Subcutaneous preadipocyte (primary cell): ENCODE measurements around the gene EIF2S3. TPM values are rescaled to one million over a fixed set of nuclear protein-coding genes. Genes with fewer than 3 reads are reported as not detected.

ENCODE experiments used
- total RNA-seq: library from RNA; depleted of rRNA; stranded (reverse); fragments of >200 nt; gene quantifications from 2 replicates; pipeline ENCODE4 v1.2.3, GENCODE V29; 2012

Gene EIF2S3
- total RNA-seq: 312 and 336 TPM in 2 replicates

DNA sequence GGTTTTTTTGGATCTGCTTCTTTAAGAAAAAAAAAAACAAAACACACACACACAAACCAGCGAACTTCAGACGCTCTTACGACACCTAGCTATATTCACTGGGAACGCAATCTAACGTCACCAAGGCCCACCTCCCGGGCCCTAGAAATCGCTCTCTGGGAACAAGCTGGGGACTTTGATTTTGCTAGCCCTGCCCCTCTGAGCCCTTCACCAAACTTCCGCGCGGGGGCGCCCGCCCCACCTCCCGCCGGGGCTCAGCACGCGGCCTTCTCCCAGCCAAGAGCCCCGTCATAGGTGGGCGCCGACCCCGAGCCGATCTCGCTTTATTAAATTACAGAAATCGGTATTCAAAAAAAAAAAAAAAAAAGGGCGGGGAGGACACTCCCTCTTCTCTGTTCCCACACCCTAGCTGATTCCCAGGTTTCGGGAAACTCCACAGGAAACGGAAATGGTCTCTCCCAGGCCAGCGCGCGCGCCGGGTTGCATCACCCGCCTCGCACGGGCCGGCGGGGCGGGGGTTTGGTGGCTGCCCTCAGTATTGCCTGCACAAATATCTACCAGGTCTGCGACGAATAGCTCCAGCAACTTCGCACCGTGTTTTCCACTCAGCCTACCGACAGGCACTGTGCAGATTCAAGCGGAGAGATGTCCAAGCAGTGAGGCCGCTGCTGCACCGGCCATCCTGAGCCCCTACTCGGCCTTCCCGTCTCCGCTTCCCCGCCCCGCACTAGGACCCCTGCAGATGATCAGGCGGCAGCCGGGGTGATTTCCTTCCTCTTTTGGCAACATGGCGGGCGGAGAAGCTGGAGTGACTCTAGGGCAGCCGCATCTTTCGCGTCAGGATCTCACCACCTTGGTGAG, at the start of gene EIF2S3:
EIF2S3 (plus strand) TSS at position 775 of the 861 bp plus-strand sequence; CDS start at position 788, 13 bp downstream.

DNA sequence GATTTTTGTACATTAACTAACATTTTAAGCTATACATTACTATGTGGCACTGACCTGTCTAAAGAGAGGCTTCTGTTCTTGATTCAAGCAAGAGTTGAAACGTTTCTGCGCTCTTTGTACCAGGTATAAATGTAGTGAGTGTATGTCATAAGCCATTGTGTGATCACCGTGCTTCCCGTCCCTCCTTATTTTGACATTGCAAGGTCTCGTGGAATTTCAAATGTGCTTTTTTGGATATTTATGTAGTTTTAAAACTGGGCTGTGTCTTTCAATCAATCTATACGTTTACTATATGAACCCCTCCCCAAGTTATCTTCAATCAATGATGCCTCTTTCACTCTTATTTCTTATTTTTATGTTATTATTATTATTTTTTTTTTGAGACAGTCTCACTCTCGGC, 27.7 kb upstream of the EIF2S3 start, which contains the start of gene KLHL15:
KLHL15 (minus strand) TSS at position 101 of the 400 bp plus-strand sequence. CDS start 20,493 bp downstream, outside the sequence.

Other genes with a start within 250 kb of the EIF2S3 start
- gene APOO, start 147.0 kb upstream of the EIF2S3 start, total RNA-seq: 7.3 and 7.6 TPM in 2 replicates
- gene CXorf58, start 146.9 kb upstream of the EIF2S3 start, total RNA-seq: not detected in 2 replicates
- gene KLHL15, start 27.8 kb upstream of the EIF2S3 start, total RNA-seq: 7.0 and 8.8 TPM in 2 replicates
- gene ZFX, start 94.8 kb downstream of the EIF2S3 start, total RNA-seq: 48.1 and 63.3 TPM in 2 replicates